GM12891 (cell line): ENCODE measurements around the gene TXNDC15.

Source experiments
- POLR2AphosphoS5 ChIP-seq: IDR thresholded peaks from 2 replicates; pipeline ENCODE4 v1.6.1; 2011; ENCODE audit warnings: low read depth, low read length, control low read depth
- TAF1 ChIP-seq: IDR thresholded peaks from 2 replicates; pipeline ENCODE4 v1.6.1; 2011; ENCODE audit warnings: low read depth, low read length, control low read depth

DNA sequence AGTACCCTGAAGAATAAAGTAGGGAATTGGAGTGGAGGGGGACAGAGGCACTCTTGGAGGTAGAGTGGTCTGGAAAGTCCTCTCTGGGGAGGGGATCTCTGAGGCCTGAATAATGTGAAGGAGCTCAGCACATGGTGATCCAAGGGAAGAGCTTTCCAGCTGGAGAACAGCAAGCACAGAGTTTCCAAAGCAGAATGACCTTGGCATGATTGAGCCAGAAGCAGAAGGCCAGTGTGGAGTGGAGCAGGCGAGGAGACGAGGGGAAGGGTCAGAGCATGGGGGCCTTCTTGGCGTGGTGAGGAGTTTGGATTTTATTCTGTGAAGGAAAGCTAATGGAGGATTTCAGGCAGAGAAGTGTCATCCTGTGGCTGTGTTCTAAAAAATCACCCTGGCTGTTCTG lies 39.1 kb downstream of the TXNDC15 start:
- TF ChIP-seq TAF1 (no peak), POLR2AphosphoS5 (no peak)
